ENCODE data around the gene TMCC1. TPM values are rescaled to one million over a fixed set of nuclear protein-coding genes. Genes with fewer than 3 reads are reported as not detected.

The TMCC1 gene
- total RNA-seq, 1 experiment from 2014 or later: 6.2 TPM

- Histone ChIP-seq H3K27ac (ENCODE audit: low read length) (no peak overlapping the region), H3K9me3 (ENCODE audit: low read length) (no peaks in the 10 kb centered on the region), H2AFZ (ENCODE audit: low read length) (no peak overlapping the region), H3F3A (ENCODE audit: low read length, unreplicated experiment) (no peaks in the 10 kb centered on the region), H3K79me2 (ENCODE audit: low read length) (no peaks in the 10 kb centered on the region), H3K9ac (ENCODE audit: low read length) (no peak overlapping the region), H3K4me3 (ENCODE audit: low read length) (no peak overlapping the region), H3K4me2 (ENCODE audit: low read length) (no peak overlapping the region), H3K27me3 (ENCODE audit: low read length) (no peaks in the 10 kb centered on the region), H4K20me1 (ENCODE audit: low read length) (no peaks in the 10 kb centered on the region), H3K4me1 (ENCODE audit: insufficient read depth, low read length) (no peaks in the 10 kb centered on the region), H3K9me2 (replicated peaks; ENCODE audit: low read length) (no peaks in the 10 kb centered on the region), H3K36me3 (ENCODE audit: low read depth, low read length) (no peaks in the 10 kb centered on the region)
- POLR2A ChIA-PET (ENCODE audit: unreplicated experiment): no interaction called here
- DNase-seq: no peak
- CTCF ChIA-PET: no interaction called here
- intact Hi-C loops (cut with micrococcal nuclease): no loop called here
- TF ChIP-seq EZH2phosphoT487 (IDR thresholded peaks at IDR 0.05; ENCODE audit: borderline replicate concordance, low read length): no peak
- no peak for ATAC-seq
- BruUV-seq (replicated peaks): no TSS peak
Observed at GRCh38 chr3:129933471-129933870, 40.0 kb upstream of the TMCC1 start.

- H2AFZ ChIP-seq (ENCODE audit: low read length): no peak overlapping the region
- no peak for TF ChIP-seq EZH2phosphoT487 (IDR thresholded peaks at IDR 0.05; ENCODE audit: borderline replicate concordance, low read length)
- TF ChIP-seq CTCF (conservative IDR thresholded peaks at IDR 0.05; ENCODE audit: low read depth, low read length): no peak
- TF ChIP-seq EZH2 (IDR thresholded peaks at IDR 0.05; ENCODE audit: low read length, unreplicated experiment): no peak
- no peak overlapping the region for H3K9ac ChIP-seq (ENCODE audit: low read length)
- H3K4me2 ChIP-seq (ENCODE audit: low read length): no peak overlapping the region
- H3K27ac ChIP-seq (ENCODE audit: low read length): no peak overlapping the region
- H3K36me3 ChIP-seq (ENCODE audit: low read depth, low read length): no peaks in the 10 kb centered on the region
- no peaks in the 10 kb centered on the region for H3K79me2 ChIP-seq (ENCODE audit: low read length)
- H3K27me3 ChIP-seq (ENCODE audit: low read length): no peaks in the 10 kb centered on the region
- H4K20me1 ChIP-seq (ENCODE audit: low read length): no peaks in the 10 kb centered on the region
- H3K9me3 ChIP-seq (ENCODE audit: low read length): no peaks in the 10 kb centered on the region
- intact Hi-C loops (cut with micrococcal nuclease): no loop called here
- H3K4me3 ChIP-seq (ENCODE audit: low read length): no peak overlapping the region
- CTCF ChIA-PET: no interaction called here
- DNase-seq (no peak), ATAC-seq (no peak)
- no peaks in the 10 kb centered on the region for H3K9me2 ChIP-seq (replicated peaks; ENCODE audit: low read length)
- H3K4me1 ChIP-seq (ENCODE audit: insufficient read depth, low read length): no peaks in the 10 kb centered on the region
- H3F3A ChIP-seq (ENCODE audit: low read length, unreplicated experiment): no peaks in the 10 kb centered on the region
- POLR2A ChIA-PET (ENCODE audit: unreplicated experiment): no interaction called here
- no TSS peak for BruUV-seq (replicated peaks)
Observed at GRCh38 chr3:129929383-129929782, 35.9 kb upstream of the TMCC1 start.

- Histone ChIP-seq H4K20me1 (ENCODE audit: low read length) (no peaks in the 10 kb centered on the region), H3K4me1 (ENCODE audit: insufficient read depth, low read length) (no peaks in the 10 kb centered on the region), H3K27me3 (ENCODE audit: low read length) (no peaks in the 10 kb centered on the region), H3K27ac (ENCODE audit: low read length) (no peak overlapping the region), H3K9ac (ENCODE audit: low read length) (no peak overlapping the region), H3K4me2 (ENCODE audit: low read length) (no peak overlapping the region), H3K9me3 (ENCODE audit: low read length) (no peaks in the 10 kb centered on the region), H2AFZ (ENCODE audit: low read length) (no peak overlapping the region), H3F3A (ENCODE audit: low read length, unreplicated experiment) (no peaks in the 10 kb centered on the region), H3K9me2 (replicated peaks; ENCODE audit: low read length) (no peaks in the 10 kb centered on the region), H3K36me3 (ENCODE audit: low read depth, low read length) (no peaks in the 10 kb centered on the region), H3K79me2 (ENCODE audit: low read length) (no peaks in the 10 kb centered on the region), H3K4me3 (ENCODE audit: low read length) (no peak overlapping the region)
- DNase-seq: no peak
- no TSS peak for BruUV-seq (replicated peaks)
- intact Hi-C loops (cut with micrococcal nuclease): no loop called here
- CTCF ChIA-PET: no interaction called here
- no peak for ATAC-seq
- POLR2A ChIA-PET (ENCODE audit: unreplicated experiment): no interaction called here
- TF ChIP-seq CTCF (conservative IDR thresholded peaks at IDR 0.05; ENCODE audit: low read depth, low read length): no peak
- no peak for TF ChIP-seq EZH2phosphoT487 (IDR thresholded peaks at IDR 0.05; ENCODE audit: borderline replicate concordance, low read length)
- TF ChIP-seq EZH2 (IDR thresholded peaks at IDR 0.05; ENCODE audit: low read length, unreplicated experiment): no peak
Observed at GRCh38 chr3:129927072-129927471, 33.6 kb upstream of the TMCC1 start.
